T-helper 2 cell treated with Interferon-gamma antibody and Interleukin-4, amounts not matched to agents 100 ng/mL and 5 ng/mL, for 36 hours (primary cell): Measurements from ENCODE around the gene PFKFB3. TPM values are rescaled to one million over a fixed set of nuclear protein-coding genes. Genes with fewer than 3 reads are reported as not detected.
"Not testable (repeated sequence)": the region's sequence is repeated elsewhere in the genome, so short reads cannot be mapped to it uniquely, and the experiment has no call there.

Experiments
- intact Hi-C: fragments of 100-400 bp; cut with micrococcal nuclease; formaldehyde crosslinking; loops from one replicate; pipeline ENCODE4 v1.15.1; 2023
- total RNA-seq: library from RNA; stranded (reverse); gene quantifications from 2 replicates; pipeline ENCODE4 v1.2.3, GENCODE V29; 2022

Gene PFKFB3
- total RNA-seq, 1 donor from 2014 or later = 51.0 TPM

DNA sequence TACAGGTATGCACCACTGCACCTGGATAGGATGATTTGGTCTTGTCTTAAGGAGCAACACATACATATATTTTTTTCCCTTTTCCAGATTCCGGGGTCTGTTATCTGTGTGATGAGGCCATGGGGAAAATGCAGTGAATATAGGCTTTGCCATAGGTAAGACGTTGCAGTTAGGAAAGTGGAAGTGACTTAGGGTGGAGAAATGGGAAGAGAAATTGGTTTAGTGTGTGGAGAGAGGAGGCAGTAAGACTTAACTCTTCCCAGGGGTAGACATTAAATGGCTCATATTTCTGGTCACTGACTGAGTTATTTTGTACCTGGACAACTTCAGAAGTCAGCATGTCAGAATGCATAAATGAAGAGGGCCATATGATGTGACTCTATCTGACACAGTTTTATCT lies 66.7 kb downstream of the PFKFB3 start:
- intact Hi-C loops = no loop called here

GRCh38 chr10:6269953-6270867 lies 67.5 kb downstream of the PFKFB3 start:
- intact Hi-C loops = loop anchor here (1.0 to 10.0 kb wide), 5 partner anchors 21 to 132 kb away; partner anchors contain the start of gene PFKFB3

DNA sequence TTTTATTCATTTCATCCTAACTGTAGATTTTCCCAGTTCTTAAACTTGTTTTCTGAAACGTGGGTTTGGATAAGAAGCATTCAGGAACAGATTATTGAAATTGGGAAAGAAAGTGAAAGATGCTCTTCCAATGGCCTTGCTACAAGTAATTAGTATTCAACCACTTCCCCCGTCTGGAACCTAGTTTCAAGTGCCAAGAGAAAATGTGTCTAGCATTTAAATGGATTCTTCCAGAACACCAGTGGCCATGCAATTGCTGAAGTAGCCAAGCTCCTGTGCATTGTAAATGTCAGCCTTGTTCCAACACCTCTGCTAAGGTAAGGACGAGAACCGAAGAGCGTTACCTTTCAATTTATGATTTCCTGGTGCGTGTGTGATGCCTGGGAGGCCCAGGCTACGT lies 68.2 kb downstream of the PFKFB3 start:
- intact Hi-C loops = loop anchor here (1.0 to 10.0 kb wide), 5 partner anchors 20 to 131 kb away; partner anchors contain the start of gene PFKFB3

DNA sequence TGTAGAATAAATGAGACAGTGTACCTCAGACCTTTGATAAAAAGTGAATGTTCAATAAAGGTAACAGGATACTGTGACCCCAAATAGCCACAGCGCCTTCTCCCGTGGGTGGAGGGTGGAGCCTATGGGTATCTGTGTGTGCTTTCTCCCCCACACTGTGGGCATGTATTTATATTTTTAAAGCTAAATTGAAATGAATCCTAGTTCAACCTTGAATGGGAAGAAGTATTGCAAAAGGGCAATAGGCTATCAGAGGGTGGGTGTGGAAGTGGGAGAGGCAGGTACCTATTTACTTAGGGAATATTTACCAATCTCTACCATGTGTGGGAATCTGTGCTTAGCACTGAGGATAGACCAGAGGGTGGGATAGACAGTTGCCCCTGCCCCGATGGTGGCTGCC lies 68.9 kb downstream of the PFKFB3 start:
- intact Hi-C loops = loop anchor here (2.0 to 10.0 kb wide), 3 partner anchors 69 to 131 kb away; partner anchors contain the start of gene PFKFB3

- intact Hi-C loops = loop anchor here (5.0 to 10.0 kb wide), 2 partner anchors 73 to 130 kb away; no protein-coding TSS in a partner anchor
Observed at GRCh38 chr10:6272126-6272525, 69.4 kb downstream of the PFKFB3 start.

- intact Hi-C loops = loop anchor here (5.0 to 10.0 kb wide), 2 partner anchors 71 to 129 kb away; no protein-coding TSS in a partner anchor
Observed at GRCh38 chr10:6273351-6273750, 70.6 kb downstream of the PFKFB3 start.

GRCh38 chr10:6274040-6274439 lies 71.3 kb downstream of the PFKFB3 start:
- intact Hi-C loops = loop anchor here (2.0 to 10.0 kb wide), 3 partner anchors 71 to 129 kb away; no protein-coding TSS in a partner anchor

DNA sequence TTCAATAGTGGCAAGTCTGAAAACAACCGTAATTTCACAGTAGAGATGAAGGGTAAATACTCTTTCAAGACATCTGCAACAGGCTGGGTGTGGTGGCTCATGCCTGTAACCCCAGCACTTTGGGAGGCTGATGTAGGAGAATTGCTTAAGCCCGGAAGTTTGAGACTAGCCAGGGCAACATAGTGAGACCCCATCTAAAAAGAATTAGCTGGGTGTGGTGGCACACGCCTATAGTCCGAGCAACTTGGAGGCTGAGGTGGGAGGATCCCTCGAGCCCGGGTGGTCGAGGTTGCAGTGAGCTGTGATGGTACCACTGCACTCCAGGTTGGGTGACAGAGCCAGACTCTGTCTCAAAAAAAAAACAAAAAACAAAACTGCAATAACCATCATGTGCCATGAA lies 71.8 kb downstream of the PFKFB3 start:
- intact Hi-C loops = loop anchor here (2.0 to 10.0 kb wide), 3 partner anchors 70 to 130 kb away; no protein-coding TSS in a partner anchor

DNA sequence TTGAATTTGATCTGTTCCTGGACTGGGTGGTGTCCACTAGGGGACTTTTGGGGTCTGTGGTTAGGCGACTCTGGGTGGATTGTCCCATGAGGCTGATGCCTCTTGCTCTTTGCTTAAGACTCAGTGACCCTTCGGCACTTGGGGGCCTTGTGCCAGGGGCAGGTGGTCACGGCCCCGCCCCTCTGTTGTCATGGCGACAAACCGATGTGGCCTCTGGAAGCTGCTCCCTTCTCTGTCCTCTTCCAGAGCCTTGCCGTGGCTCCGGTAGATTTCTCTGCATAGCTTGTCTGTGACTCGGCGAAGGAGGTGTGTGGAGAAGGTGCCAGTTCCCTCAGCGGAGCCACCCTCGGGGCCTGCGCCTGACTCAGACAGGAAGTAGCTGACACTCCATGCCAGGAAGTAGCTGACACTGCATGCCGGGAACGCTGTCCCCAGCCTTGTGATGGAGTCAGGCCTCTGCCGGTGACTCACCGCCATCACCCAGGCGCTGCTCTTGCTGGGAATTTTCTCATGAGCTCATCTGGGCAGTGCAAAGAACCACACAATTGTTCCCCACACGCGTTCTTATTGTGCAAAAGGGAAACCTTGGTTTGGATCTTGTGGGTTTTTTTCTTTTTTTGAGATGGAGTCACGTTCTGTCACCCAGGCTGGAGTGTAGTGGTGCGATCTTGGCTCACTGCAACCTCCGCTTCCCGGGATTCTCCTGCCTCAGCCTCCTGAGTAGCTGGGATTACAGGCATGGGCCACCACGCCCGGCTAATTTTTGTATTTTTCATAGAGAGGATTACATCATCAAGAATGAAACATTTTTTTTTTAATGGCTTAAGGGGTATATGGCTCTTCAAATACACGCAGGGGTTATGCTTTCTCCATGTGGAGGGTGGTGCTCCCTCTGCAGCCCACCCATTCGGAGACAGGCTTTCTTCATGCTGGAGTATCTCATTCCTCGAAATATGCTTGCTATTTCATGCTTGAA lies 72.6 kb downstream of the PFKFB3 start:
- intact Hi-C loops = loop anchor here (2.0 to 10.0 kb wide), 2 partner anchors 69 to 131 kb away; no protein-coding TSS in a partner anchor

- intact Hi-C loops = loop anchor here (10.0 kb wide), 1 partner anchor 68 kb away; no protein-coding TSS in a partner anchor
Observed at GRCh38 chr10:6276356-6276755, 73.6 kb downstream of the PFKFB3 start.

DNA sequence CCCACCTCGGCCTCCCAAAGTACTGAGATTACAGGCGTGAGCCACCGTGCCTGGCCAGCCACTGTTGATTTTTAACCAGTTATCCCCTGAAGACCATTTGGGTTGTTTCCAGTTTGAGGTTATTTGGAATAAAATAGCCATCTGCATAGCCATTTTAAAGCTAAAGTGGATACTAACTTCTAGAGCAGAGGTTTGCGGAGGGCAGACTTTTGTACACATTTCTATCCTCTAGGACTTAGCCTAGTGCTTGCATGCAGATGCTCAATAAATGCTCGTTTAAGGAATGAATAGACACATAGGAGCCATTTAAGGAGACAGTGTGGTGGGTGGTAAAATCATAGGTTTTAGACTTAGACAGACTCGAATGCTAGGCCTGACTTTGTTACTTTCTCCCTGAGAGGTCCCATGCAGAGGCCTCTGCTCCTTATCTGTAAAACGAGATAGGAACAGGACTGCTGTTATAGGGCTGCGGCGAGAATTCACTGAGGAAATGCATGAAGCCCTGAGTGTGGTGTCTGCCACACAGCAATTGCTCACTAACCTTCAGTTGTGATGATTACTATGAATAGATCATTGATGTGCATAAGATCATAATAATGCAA lies 75.9 kb downstream of the PFKFB3 start:
- intact Hi-C loops = loop anchor here (10.0 kb wide), 1 partner anchor 66 kb away; no protein-coding TSS in a partner anchor

GRCh38 chr10:6279540-6280267 lies 77.0 kb downstream of the PFKFB3 start:
- intact Hi-C loops = loop anchor here (10.0 kb wide), 1 partner anchor 65 kb away; no protein-coding TSS in a partner anchor

GRCh38 chr10:6280291-6280690 lies 77.6 kb downstream of the PFKFB3 start:
- intact Hi-C loops = no loop called here

- intact Hi-C loops = no loop called here
Observed at GRCh38 chr10:6282454-6282958, 79.8 kb downstream of the PFKFB3 start.

DNA sequence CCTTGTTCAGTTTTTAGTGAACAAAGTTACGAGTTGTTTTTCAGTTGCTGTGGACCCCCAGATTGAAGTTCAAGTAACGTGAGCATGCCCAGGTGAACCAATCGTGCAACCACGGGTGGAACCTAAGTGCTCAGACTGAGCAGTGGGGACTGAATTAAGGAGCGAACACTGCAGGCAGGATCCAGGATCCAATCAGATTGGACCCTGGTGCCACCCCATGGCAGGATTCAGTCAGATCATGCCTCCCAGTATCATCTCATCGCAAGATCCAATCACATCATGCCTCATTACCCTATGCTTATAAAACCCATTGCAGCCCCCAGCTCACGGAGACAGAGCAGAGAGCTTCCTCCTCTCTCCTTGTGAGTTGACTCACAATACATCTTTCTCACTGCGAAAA lies 80.9 kb downstream of the PFKFB3 start:
- intact Hi-C loops = no loop called here

- intact Hi-C loops = loop anchor here (1.0 kb wide), 1 partner anchor 20 kb away; no protein-coding TSS in a partner anchor
Observed at GRCh38 chr10:6290621-6291020, 87.9 kb downstream of the PFKFB3 start.

DNA sequence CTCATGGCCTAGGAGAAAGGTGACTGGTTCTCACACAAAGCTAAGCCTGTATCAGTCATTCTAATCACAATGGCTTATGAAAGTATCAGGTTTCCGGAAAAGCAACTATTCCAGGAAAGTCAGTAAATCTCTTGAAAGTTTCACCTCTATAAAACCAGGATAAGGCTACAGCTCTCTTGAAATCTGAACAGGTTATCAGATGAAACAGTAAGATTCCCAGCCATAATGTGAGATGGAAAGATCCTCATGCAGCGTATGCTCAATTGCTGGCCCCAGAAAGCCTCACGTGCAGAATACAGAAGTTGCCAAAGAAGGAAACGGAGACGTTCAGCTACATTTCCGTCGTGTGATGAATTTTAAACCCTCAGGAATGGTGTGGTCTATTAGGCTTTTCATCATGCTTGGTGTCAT lies 90.0 kb downstream of the PFKFB3 start:
- intact Hi-C loops = no loop called here

- intact Hi-C loops = not testable (repeated sequence)
Observed at GRCh38 chr10:6296425-6296824, 93.7 kb downstream of the PFKFB3 start.

GRCh38 chr10:6296828-6297251 lies 94.1 kb downstream of the PFKFB3 start:
- intact Hi-C loops = no loop called here
